OCI-LY1 (cell line): Measurements from ENCODE around the gene AFTPH.
A peak's percentile ranks its signal among the peaks of the same experiment; 100 is the strongest.

ENCODE experiments used
- H2AFZ ChIP-seq: fragments of 200-600 bp; sonication (generic), shearing (Covaris generic); 2 replicates; pipeline ENCODE4 v1.6.0; 2014; ENCODE audit warnings: antibody characterized with exemption, mild to moderate bottlenecking, low read length
- H3F3A ChIP-seq: fragments of 200-600 bp; sonication (generic), shearing (Covaris generic); 2 replicates; pipeline ENCODE4 v1.6.0; 2014; ENCODE audit warnings: mild to moderate bottlenecking, antibody characterized with exemption, low read length, moderate library complexity; ENCODE audit not compliant: insufficient read depth
- H3K27ac ChIP-seq: fragments of 200-600 bp; sonication (generic); 2 replicates; pipeline ENCODE4 v1.5.1; 2014; ENCODE audit warnings: low read length, mixed run types, mild to moderate bottlenecking, low read depth; ENCODE audit not compliant: poor library complexity, severe bottlenecking
- H3K27me3 ChIP-seq: fragments of 200-600 bp; sonication (generic); 2 replicates; pipeline ENCODE4 v1.6.0; 2014; ENCODE audit warnings: antibody characterized with exemption, mild to moderate bottlenecking, low read length, moderate library complexity; ENCODE audit not compliant: insufficient read depth
- H3K36me3 ChIP-seq: fragments of 200-600 bp; sonication (generic); 2 replicates; pipeline ENCODE4 v1.6.1; 2014; ENCODE audit warnings: mild to moderate bottlenecking, antibody characterized with exemption, low read length, moderate library complexity, mixed read lengths; ENCODE audit not compliant: insufficient read depth
- H3K4me1 ChIP-seq: fragments of 200-600 bp; sonication (generic); 2 replicates; pipeline ENCODE4 v1.5.1; 2014; ENCODE audit warnings: mild to moderate bottlenecking, low read length, moderate library complexity; ENCODE audit not compliant: insufficient read depth, severe bottlenecking
- H3K4me2 ChIP-seq: fragments of 200-600 bp; sonication (generic), shearing (Covaris generic); 2 replicates; pipeline ENCODE4 v1.6.1; 2014; ENCODE audit warnings: low read length
- H3K4me3 ChIP-seq: fragments of 200-600 bp; sonication (generic); 2 replicates; pipeline ENCODE4 v1.5.1; 2014; ENCODE audit warnings: low read length, low read depth, mild to moderate bottlenecking, mixed read lengths; ENCODE audit not compliant: poor library complexity, severe bottlenecking
- H3K79me2 ChIP-seq: fragments of 200-600 bp; shearing (Covaris generic); 2 replicates; pipeline ENCODE4 v1.6.1; 2016; ENCODE audit warnings: mixed run types, low read length, mixed read lengths; ENCODE audit not compliant: insufficient read depth
- H3K9ac ChIP-seq: fragments of 200-600 bp; sonication (generic), shearing (Covaris generic); 2 replicates; pipeline ENCODE4 v1.6.1; 2014; ENCODE audit warnings: mild to moderate bottlenecking, low read length, mixed read lengths
- H3K9me2 ChIP-seq: fragments of 200-600 bp; sonication (generic), shearing (Covaris generic); 2 replicates; pipeline ENCODE4 v1.6.1; 2014; ENCODE audit warnings: low read depth, mild to moderate bottlenecking, low read length, mixed read lengths
- H3K9me3 ChIP-seq: fragments of 200-600 bp; shearing (Covaris generic); 2 replicates; pipeline ENCODE4 v1.6.1; 2014; ENCODE audit warnings: low read length, mixed read lengths
- H4K20me1 ChIP-seq: fragments of 200-600 bp; sonication (generic), shearing (Covaris generic); 2 replicates; pipeline ENCODE4 v1.6.0; 2016; ENCODE audit warnings: mild to moderate bottlenecking, low read length; ENCODE audit not compliant: insufficient read depth
- CTCF ChIP-seq: fragments of 200-600 bp; sonication (generic), shearing (Covaris generic); IDR thresholded peaks from 2 replicates; pipeline ENCODE4 v1.5.1; 2017; ENCODE audit warnings: mild to moderate bottlenecking, antibody characterized with exemption, low read length, moderate library complexity, mixed read lengths
- EZH2 ChIP-seq: fragments of 200-600 bp; sonication (generic), shearing (Covaris generic); IDR thresholded peaks from 2 replicates; pipeline ENCODE4 v1.8.0; 2017; ENCODE audit warnings: borderline replicate concordance, mixed run types, mild to moderate bottlenecking, antibody characterized with exemption, low read length, moderate library complexity, mixed read lengths

Gene AFTPH

GRCh38 chr2:64606479-64607363 lies 82.6 kb downstream of the AFTPH start:
- peak overlapping the region; percentile 18 for H3K27ac ChIP-seq
- H3K4me3 ChIP-seq, result peak overlapping the region; percentile 51
- peak overlapping the region; percentile 65 for H3K4me2 ChIP-seq
- H3F3A ChIP-seq, result no peaks in the 10 kb centered on the region
- H3K9ac ChIP-seq, result peak overlapping the region; percentile 40; the same call in 1 of the 2 replicates
- TF ChIP-seq EZH2 (no peak), CTCF (no peak)
- H3K4me1 ChIP-seq, result peaks cover 37% of the 10 kb centered on the region
- no peaks in the 10 kb centered on the region for H4K20me1 ChIP-seq
- H3K9me2 ChIP-seq, result no peaks in the 10 kb centered on the region
- H3K36me3 ChIP-seq, result no peaks in the 10 kb centered on the region; the same call in 1 of the 2 replicates
- no peaks in the 10 kb centered on the region for H3K79me2 ChIP-seq
- H3K27me3 ChIP-seq, result no peaks in the 10 kb centered on the region
- no peaks in the 10 kb centered on the region for H3K9me3 ChIP-seq
- no peak overlapping the region for H2AFZ ChIP-seq

- TF ChIP-seq EZH2 (no peak), CTCF (no peak)
- peaks cover 37% of the 10 kb centered on the region for H3K4me1 ChIP-seq
- peak overlapping the region; percentile 51 for H3K4me3 ChIP-seq
- no peaks in the 10 kb centered on the region; the same call in 1 of the 2 replicates for H3K36me3 ChIP-seq
- H3F3A ChIP-seq, result no peaks in the 10 kb centered on the region
- H4K20me1 ChIP-seq, result no peaks in the 10 kb centered on the region
- H3K79me2 ChIP-seq, result no peaks in the 10 kb centered on the region
- H3K9me2 ChIP-seq, result no peaks in the 10 kb centered on the region
- no peak overlapping the region for H2AFZ ChIP-seq
- peak overlapping the region; percentile 34 for H3K27ac ChIP-seq
- no peaks in the 10 kb centered on the region for H3K27me3 ChIP-seq
- H3K4me2 ChIP-seq, result peak overlapping the region; percentile 65
- no peaks in the 10 kb centered on the region for H3K9me3 ChIP-seq
- peak overlapping the region; percentile 15; the same call in 1 of the 2 replicates for H3K9ac ChIP-seq
Observed at GRCh38 chr2:64607381-64608304, 83.5 kb downstream of the AFTPH start.

GRCh38 chr2:64608867-64609226 lies 84.7 kb downstream of the AFTPH start:
- TF ChIP-seq EZH2 (no peak), CTCF (no peak)
- Histone ChIP-seq H3K27ac (no peak overlapping the region), H3K4me2 (peak overlapping the region; percentile 78), H4K20me1 (no peaks in the 10 kb centered on the region), H2AFZ (no peak overlapping the region), H3K9ac (peak overlapping the region; percentile 61), H3K4me3 (peak overlapping the region; percentile 63), H3K27me3 (no peaks in the 10 kb centered on the region), H3K9me3 (no peaks in the 10 kb centered on the region), H3K9me2 (no peaks in the 10 kb centered on the region), H3K4me1 (peaks cover 37% of the 10 kb centered on the region), H3F3A (no peaks in the 10 kb centered on the region), H3K36me3 (no peaks in the 10 kb centered on the region; the same call in 1 of the 2 replicates), H3K79me2 (no peaks in the 10 kb centered on the region)
